Omental fat pad (tissue), 4 donors: Measurements from ENCODE around the gene APBB1IP. TPM values are rescaled to one million over a fixed set of nuclear protein-coding genes. Genes with fewer than 3 reads are reported as not detected.
"Not testable (repeated sequence)": the region's sequence is repeated elsewhere in the genome, so short reads cannot be mapped to it uniquely, and the experiment has no call there.

Source experiments
- ATAC-seq: fragments of 150-250 bp; one replicate; pipeline ENCODE4 v1.9.1; 2016; ENCODE audit warnings: mild to moderate bottlenecking, moderate library complexity; ENCODE audit not compliant: low FRiP score
- DNase-seq: peaks from one replicate; pipeline ENCODE4 v3.0.0-alpha.2; 2019; ENCODE audit warnings: low spot score
- CTCF ChIP-seq, 3 donors: fragments of 450-650 bp; IDR thresholded peaks; one replicate each; pipeline ENCODE4 v1.5.1; 2016 to 2017; ENCODE audit warnings: antibody characterized with exemption in 3 of 3, mild to moderate bottlenecking in 3 of 3, moderate library complexity in 2 of 3
- total RNA-seq, 4 donors: library from RNA; depleted of rRNA; stranded (reverse); fragments of >200 nt; gene quantifications; one replicate each; pipeline ENCODE4 v1.1.0, GENCODE V29; 2016

Gene APBB1IP, protein sequence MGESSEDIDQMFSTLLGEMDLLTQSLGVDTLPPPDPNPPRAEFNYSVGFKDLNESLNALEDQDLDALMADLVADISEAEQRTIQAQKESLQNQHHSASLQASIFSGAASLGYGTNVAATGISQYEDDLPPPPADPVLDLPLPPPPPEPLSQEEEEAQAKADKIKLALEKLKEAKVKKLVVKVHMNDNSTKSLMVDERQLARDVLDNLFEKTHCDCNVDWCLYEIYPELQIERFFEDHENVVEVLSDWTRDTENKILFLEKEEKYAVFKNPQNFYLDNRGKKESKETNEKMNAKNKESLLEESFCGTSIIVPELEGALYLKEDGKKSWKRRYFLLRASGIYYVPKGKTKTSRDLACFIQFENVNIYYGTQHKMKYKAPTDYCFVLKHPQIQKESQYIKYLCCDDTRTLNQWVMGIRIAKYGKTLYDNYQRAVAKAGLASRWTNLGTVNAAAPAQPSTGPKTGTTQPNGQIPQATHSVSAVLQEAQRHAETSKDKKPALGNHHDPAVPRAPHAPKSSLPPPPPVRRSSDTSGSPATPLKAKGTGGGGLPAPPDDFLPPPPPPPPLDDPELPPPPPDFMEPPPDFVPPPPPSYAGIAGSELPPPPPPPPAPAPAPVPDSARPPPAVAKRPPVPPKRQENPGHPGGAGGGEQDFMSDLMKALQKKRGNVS
- 10 to 100 TPM in 3 of 4 donors, 1 to 10 TPM in 1; 8.5 to 23.5 (median 20.5) TPM for total RNA-seq

DNA sequence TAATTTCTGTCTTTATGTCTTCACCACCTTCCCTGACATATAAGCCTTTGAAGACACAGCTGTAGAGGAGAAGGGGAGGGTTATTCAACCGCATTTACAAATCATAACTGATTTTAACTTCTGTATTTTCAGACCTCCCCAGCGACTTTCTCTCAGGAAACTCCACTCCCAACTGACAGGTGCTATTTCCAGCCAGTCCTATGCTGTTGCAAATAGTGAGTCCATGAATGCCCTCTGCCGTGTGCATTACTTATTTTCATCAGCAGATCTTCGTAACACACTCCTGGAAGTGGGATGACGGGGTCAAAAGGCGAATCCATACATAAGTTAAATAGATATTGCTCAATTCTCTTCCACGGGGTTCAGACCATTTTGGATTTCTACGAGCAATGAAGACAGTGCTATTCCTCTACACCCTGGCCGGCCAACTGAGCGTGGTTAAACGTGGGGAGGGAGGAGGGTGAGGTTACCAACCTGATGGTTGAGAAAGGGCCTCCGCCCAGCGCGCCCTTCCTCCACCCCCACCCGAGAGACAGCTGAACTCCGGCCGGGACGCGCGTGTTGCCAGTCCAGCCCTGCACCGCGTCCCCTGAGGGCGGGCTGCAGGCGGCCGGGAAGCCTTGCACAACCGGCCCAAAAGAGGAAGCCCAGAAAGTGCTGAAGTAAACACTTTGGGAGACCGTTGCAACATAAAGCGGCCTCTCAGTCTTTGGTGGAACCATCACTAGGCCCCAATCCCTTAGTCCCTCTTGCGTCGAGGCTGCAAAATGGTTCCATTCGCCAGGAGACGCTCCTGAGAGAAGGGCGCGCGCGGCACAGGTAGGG, at the start of gene APBB1IP:
Gene APBB1IP, plus strand, starts transcription at position 705 of the 825 bp plus-strand sequence. CDS start 53,986 bp downstream, outside the sequence.
- ATAC-seq (peak; percentile 89), DNase-seq (no peak)
- no peak for TF ChIP-seq CTCF (IDR thresholded peaks at IDR 0.05)

- DNase-seq, result no peak
- no peak for TF ChIP-seq CTCF (IDR thresholded peaks at IDR 0.05)
- no peak for ATAC-seq
Measured at GRCh38 chr10:26389533-26389932, 48.6 kb upstream of the APBB1IP start.

DNA sequence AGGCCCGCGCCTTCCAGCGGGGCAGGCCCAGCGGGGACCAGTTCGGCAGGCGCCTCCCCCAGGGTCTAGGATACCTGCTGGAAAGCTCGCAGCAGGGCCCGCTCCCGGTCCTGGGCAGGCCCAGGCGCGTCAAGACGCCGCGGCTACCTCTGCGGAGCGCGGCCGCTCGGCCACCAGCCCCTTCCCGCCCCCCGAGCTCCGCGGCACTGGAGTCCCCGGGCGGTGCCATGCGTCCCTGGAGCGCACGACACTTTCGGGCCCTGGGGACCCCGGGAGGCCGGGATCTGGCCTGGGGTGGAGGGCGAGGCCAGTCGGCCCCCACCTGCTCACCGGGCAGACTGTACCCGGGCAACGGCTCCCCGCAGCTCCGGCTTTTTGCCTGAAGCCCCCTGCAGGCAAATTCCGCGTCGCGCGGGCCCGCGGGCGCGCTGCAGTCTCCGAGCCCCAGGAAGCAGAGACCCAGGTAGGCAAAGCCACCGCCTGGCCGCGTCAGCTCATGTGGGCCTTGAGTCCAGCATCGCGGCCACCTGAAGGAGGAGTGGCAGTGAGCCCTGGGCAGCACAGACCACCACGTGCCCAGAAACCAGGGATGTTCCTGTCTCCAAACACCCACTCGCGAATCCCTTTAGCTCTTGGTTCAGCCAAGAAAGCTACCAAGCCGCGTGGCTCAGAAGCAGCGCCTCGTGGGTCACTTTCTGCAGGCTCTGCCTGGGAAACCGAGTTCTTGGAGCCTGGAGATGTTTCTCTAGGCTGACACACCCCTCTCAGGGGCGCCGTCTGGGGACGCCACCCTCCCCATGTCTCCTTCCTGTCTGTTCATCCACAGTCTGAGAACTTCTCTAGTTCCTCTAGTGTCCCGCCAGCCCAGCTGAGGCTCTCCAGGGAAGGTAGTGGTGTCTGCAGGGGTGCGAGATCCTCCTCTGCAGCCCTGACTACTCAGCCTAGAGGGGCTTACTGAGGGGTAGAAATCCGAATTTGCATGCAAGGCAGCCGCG, 46.1 kb upstream of the APBB1IP start:
- TF ChIP-seq CTCF (IDR thresholded peaks at IDR 0.05), result no peak
- DNase-seq (no peak), ATAC-seq (no peak)

DNA sequence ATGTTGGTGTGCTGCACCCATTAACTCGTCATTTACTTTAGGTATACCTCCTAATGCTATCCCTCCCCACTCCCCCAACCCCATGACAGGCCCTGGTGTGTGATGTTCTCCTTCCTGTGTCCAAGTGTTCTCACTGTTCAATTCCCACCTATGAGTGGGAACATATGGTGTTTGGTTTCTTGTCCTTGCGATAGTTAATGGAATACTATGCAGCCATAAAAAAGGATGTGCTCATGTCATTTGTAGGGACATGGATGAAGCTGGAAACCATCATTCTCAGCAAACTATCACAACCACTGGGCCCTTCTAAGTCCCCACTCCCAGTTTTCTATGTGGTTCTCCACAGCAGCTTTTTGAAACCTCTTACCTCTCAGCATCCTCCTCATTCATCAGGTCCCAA, 39.8 kb upstream of the APBB1IP start:
- not testable (repeated sequence) for DNase-seq, ATAC-seq

- no peak for ATAC-seq
Measured at GRCh38 chr10:26407406-26407969, 30.7 kb upstream of the APBB1IP start.

More at GRCh38 chr10:26407406-26407969, 30.7 kb upstream of the APBB1IP start:
- TF ChIP-seq CTCF (IDR thresholded peaks at IDR 0.05), result no peak
- no peak for DNase-seq
